NT2/D1 (cell line): Measurements from ENCODE around the gene SIK3.

ENCODE experiments used
- DNase-seq: peaks from one replicate; pipeline ENCODE4 v3.0.0-alpha.2; 2011; ENCODE audit warnings: low read depth, low spot score
- H3K27me3 ChIP-seq: 2 replicates; pipeline ENCODE4 v1.6.0; 2011; ENCODE audit warnings: mild to moderate bottlenecking; ENCODE audit not compliant: insufficient read length, insufficient read depth
- H3K36me3 ChIP-seq: 2 replicates; pipeline ENCODE4 v1.6.1; 2011; ENCODE audit warnings: mild to moderate bottlenecking, low read length, mixed read lengths; ENCODE audit not compliant: insufficient read depth, insufficient read length
- H3K4me1 ChIP-seq: 2 replicates; pipeline ENCODE4 v1.5.1; 2011; ENCODE audit not compliant: insufficient read depth, insufficient read length
- H3K4me3 ChIP-seq: 2 replicates; pipeline ENCODE4 v1.5.1; 2011; ENCODE audit warnings: low read depth; ENCODE audit not compliant: insufficient read length
- H3K9ac ChIP-seq: 2 replicates; pipeline ENCODE4 v1.6.0; 2011; ENCODE audit warnings: low read depth; ENCODE audit not compliant: insufficient read length
- H3K9me3 ChIP-seq: 2 replicates; pipeline ENCODE4 v1.5.1; 2011; ENCODE audit warnings: mild to moderate bottlenecking, low read length; ENCODE audit not compliant: insufficient read depth
- SUZ12 ChIP-seq: IDR thresholded peaks from 2 replicates; pipeline ENCODE4 v1.6.1; 2011; ENCODE audit not compliant: insufficient read length, insufficient read depth; ENCODE audit errors: extremely low read depth
- YY1 ChIP-seq: IDR thresholded peaks from 2 replicates; pipeline ENCODE4 v1.6.1; 2011; ENCODE audit not compliant: insufficient read length, insufficient read depth
- ZNF274 ChIP-seq: IDR thresholded peaks from 2 replicates; pipeline ENCODE4 v1.6.1; 2011; ENCODE audit warnings: mild to moderate bottlenecking, low read depth, low read length

Gene SIK3

GRCh38 chr11:117080370-117080769 lies 17.9 kb downstream of the SIK3 start:
- Histone ChIP-seq H3K9me3 (no peaks in the 10 kb centered on the region), H3K36me3 (no peaks in the 10 kb centered on the region), H3K27me3 (no peaks in the 10 kb centered on the region), H3K4me1 (no peaks in the 10 kb centered on the region), H3K9ac (no peak overlapping the region), H3K4me3 (no peak overlapping the region)
- TF ChIP-seq YY1 (no peak), SUZ12 (no peak), ZNF274 (no peak)
- no peak for DNase-seq

DNA sequence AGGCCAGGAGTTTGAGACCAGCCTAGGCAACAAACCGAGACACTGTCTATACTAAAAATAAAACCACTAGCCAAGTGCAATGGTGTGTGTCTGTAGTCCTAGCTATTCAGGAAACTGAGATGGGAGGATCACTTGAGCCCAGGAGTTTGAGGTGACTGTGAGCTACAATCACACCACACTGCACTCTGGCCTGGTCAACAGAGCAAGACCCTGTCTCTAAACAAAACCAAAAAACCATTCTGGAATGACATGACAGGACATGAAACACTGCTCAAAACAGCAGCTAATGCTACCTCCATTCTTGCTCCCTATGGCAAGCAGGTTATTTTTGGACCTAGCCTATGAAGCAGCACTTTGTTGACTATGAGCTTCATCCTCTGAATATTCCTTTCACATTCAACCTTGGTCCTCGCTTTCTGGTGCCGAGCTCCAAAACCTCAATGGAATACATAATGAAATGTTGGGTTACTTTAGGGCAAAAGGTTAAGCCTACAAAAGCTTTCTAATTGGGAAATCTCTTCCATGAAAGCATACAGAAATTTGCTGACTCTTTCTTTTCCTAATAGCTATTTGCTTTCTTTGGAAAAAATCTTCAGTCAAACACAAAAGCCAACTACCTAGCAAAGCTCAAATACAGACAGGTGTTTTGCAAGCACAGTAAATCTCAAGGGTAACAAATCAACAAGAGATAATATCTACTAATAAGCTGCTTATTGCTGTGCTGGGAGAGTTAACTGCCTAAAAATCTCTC lies 21.1 kb downstream of the SIK3 start:
- Histone ChIP-seq H3K4me1 (no peaks in the 10 kb centered on the region), H3K36me3 (no peaks in the 10 kb centered on the region), H3K4me3 (no peak overlapping the region), H3K27me3 (no peaks in the 10 kb centered on the region), H3K9me3 (no peaks in the 10 kb centered on the region), H3K9ac (no peak overlapping the region)
- TF ChIP-seq SUZ12 (no peak), YY1 (no peak), ZNF274 (no peak)
- no peak for DNase-seq

GRCh38 chr11:117075186-117075585 lies 23.0 kb downstream of the SIK3 start:
- TF ChIP-seq SUZ12 (no peak), YY1 (no peak), ZNF274 (no peak)
- no peak overlapping the region for H3K4me3 ChIP-seq
- no peak for DNase-seq
- no peaks in the 10 kb centered on the region for H3K27me3 ChIP-seq
- no peaks in the 10 kb centered on the region for H3K4me1 ChIP-seq
- no peaks in the 10 kb centered on the region for H3K9me3 ChIP-seq
- H3K36me3 ChIP-seq = no peaks in the 10 kb centered on the region
- no peak overlapping the region for H3K9ac ChIP-seq

- TF ChIP-seq SUZ12 (no peak), ZNF274 (no peak), YY1 (no peak)
- Histone ChIP-seq H3K9ac (no peak overlapping the region), H3K9me3 (no peaks in the 10 kb centered on the region), H3K27me3 (no peaks in the 10 kb centered on the region), H3K4me3 (no peak overlapping the region), H3K36me3 (no peaks in the 10 kb centered on the region), H3K4me1 (no peaks in the 10 kb centered on the region)
- DNase-seq = no peak
Measured at GRCh38 chr11:117074119-117074518, 24.1 kb downstream of the SIK3 start.

DNA sequence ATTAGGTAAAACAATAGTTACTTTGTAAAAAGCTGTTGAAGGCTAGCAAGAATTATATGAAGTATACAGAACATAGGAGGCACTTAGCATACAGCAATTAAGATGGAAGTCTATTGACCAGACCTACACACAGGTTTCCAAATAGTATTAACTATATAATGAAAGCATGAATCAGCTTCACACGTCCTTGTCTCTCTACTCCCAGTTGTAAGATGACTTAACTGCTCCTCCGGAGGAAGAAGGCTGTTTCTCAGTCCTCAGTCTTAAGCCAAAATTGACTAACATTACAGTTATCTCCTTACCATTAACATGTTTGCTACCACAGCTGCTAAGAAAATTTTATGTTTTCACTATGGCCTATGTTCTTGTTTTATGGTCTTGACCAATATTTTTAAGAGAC lies 24.7 kb downstream of the SIK3 start:
- no peak for DNase-seq
- Histone ChIP-seq H3K4me3 (no peak overlapping the region), H3K9me3 (no peaks in the 10 kb centered on the region), H3K4me1 (no peaks in the 10 kb centered on the region), H3K36me3 (no peaks in the 10 kb centered on the region), H3K27me3 (no peaks in the 10 kb centered on the region), H3K9ac (no peak overlapping the region)
- TF ChIP-seq YY1 = no peak
- no peak for TF ChIP-seq ZNF274
- TF ChIP-seq SUZ12 = no peak

DNA sequence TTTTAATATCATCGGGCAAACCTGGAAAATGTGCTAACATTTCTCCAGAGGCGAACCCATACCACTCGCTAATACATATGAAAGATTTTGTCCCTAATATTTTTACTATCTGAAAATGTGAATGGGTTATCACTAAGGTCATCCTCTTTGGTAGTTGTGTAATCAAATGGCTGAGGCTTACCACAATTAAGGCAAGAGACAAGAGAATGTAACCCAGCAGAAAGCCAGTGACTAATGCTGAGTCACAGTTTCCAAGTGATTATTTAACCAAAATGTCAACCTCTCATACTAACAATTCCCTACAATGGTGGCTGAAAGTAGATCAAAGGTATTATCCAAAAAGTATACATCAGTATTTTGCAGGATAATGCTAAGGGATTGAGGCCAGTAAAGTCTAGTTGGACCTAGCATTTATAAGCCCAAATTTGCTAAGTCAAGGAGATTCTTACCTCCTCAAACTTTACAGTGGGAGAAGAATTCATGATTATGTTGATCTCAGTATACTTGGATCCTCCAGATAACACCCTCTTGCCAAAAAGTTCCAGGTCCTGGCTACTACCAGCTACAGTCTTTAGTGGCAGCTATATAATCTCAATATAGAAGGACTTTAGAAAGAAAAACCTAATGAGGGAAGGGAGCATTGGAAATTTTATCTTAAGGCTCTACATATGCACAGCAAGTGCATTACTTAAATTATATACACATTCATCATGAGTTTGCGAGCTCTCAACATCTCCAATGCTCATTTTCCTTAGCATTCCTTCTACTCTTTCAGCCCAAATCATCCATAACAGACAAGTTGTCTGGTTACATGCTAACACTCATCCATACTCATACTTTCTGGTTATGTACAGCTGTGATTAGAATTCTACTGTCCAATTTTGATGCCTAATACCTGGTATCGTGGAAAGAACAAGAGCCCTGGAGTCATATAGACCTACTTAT lies 25.4 kb downstream of the SIK3 start:
- no peak for TF ChIP-seq ZNF274
- no peak for TF ChIP-seq SUZ12
- TF ChIP-seq YY1 = no peak
- no peaks in the 10 kb centered on the region for H3K4me1 ChIP-seq
- DNase-seq = no peak

DNA sequence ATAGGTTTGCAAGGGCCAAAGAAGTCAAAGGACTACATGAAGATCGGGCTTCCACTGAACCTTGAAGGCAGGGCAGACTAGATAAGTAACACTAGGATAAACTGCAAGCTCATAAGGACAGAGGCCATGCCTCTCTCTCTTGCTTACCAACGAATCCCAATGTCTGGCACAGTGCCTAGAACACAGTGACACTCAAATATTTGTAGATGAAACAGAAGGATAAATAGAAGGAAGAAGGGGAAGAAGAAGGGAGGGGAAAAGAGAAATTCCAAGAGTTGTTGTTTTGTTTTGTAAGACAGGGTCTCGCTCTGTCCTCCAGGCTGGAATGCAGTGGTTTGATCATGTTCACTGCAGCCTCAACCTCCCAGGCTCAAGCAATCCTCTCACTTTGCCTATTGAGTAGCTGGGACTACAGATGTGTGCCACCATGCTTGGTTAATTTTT lies 26.9 kb downstream of the SIK3 start:
- Histone ChIP-seq H3K4me3 (no peak overlapping the region), H3K4me1 (no peaks in the 10 kb centered on the region)
- no peak for DNase-seq

More for the DNA sequence above, 25.4 kb downstream of the SIK3 start:
- no peaks in the 10 kb centered on the region for H3K36me3 ChIP-seq
- H3K9ac ChIP-seq = no peak overlapping the region
- H3K4me3 ChIP-seq = no peak overlapping the region
- no peaks in the 10 kb centered on the region for H3K27me3 ChIP-seq
- H3K9me3 ChIP-seq = no peaks in the 10 kb centered on the region

More for the DNA sequence above, 26.9 kb downstream of the SIK3 start:
- Histone ChIP-seq H3K9ac (no peak overlapping the region), H3K9me3 (no peaks in the 10 kb centered on the region), H3K36me3 (peaks cover 3% of the 10 kb centered on the region), H3K27me3 (no peaks in the 10 kb centered on the region)
- TF ChIP-seq SUZ12 (no peak), ZNF274 (no peak), YY1 (no peak)
